HEK293T (cell line): Measurements from ENCODE around the gene PFKL.

Source experiments
- BHLHE40 ChIP-seq: fragments of 450-650 bp; IDR thresholded peaks from 2 replicates; pipeline ENCODE4 v1.6.1; 2016; ENCODE audit warnings: mild to moderate bottlenecking, moderate library complexity, borderline replicate concordance
- CTBP1 ChIP-seq: fragments of 450-650 bp; IDR thresholded peaks from 2 replicates; pipeline ENCODE4 v1.6.1; 2016; ENCODE audit warnings: borderline replicate concordance
- ELF4 ChIP-seq: fragments of 450-650 bp; IDR thresholded peaks from 2 replicates; pipeline ENCODE4 v1.6.1; 2017; ENCODE audit warnings: antibody characterized with exemption
- FOXA1 ChIP-seq: fragments of 450-650 bp; IDR thresholded peaks from 2 replicates; pipeline ENCODE4 v1.6.1; 2016; ENCODE audit warnings: mild to moderate bottlenecking
- FOXK2 ChIP-seq: fragments of 450-650 bp; IDR thresholded peaks from 2 replicates; pipeline ENCODE4 v1.6.1; 2016; ENCODE audit warnings: mild to moderate bottlenecking
- FOXM1 ChIP-seq: fragments of 450-650 bp; IDR thresholded peaks from 2 replicates; pipeline ENCODE4 v1.6.1; 2017; ENCODE audit warnings: mild to moderate bottlenecking, borderline replicate concordance
- HDGF ChIP-seq: fragments of 450-650 bp; IDR thresholded peaks from 2 replicates; pipeline ENCODE4 v1.6.1; 2017; ENCODE audit warnings: antibody characterized with exemption, borderline replicate concordance
- LEF1 ChIP-seq: fragments of 450-650 bp; IDR thresholded peaks from 2 replicates; pipeline ENCODE4 v1.6.1; 2017; ENCODE audit warnings: mild to moderate bottlenecking, borderline replicate concordance
- NFRKB ChIP-seq: fragments of 450-650 bp; IDR thresholded peaks from 2 replicates; pipeline ENCODE4 v1.6.1; 2016; ENCODE audit warnings: mild to moderate bottlenecking, moderate library complexity
- PKNOX1 ChIP-seq: fragments of 450-650 bp; IDR thresholded peaks from 2 replicates; pipeline ENCODE4 v1.6.1; 2016
- SP1 ChIP-seq: fragments of 450-650 bp; IDR thresholded peaks from 2 replicates; pipeline ENCODE4 v1.6.1; 2017
- SUZ12 ChIP-seq: fragments of 450-650 bp; IDR thresholded peaks from 2 replicates; pipeline ENCODE4 v1.6.1; 2016; ENCODE audit warnings: mild to moderate bottlenecking
- TARDBP ChIP-seq: fragments of 450-650 bp; IDR thresholded peaks from 2 replicates; pipeline ENCODE4 v1.6.1; 2016

- TF ChIP-seq FOXA1 (no peak), FOXK2 (no peak), FOXM1 (no peak), ELF4 (no peak), CTBP1 (no peak), PKNOX1 (no peak), HDGF (no peak), SP1 (no peak), TARDBP (no peak), LEF1 (no peak), BHLHE40 (no peak), SUZ12 (no peak), NFRKB (no peak)
These were observed 10.4 kb upstream of the PFKL start for GRCh38 chr21:44289381-44290010.
